Measurements from ENCODE around the gene RAD51B. TPM values are rescaled to one million over a fixed set of nuclear protein-coding genes. Genes with fewer than 3 reads are reported as not detected.
A peak's percentile ranks its signal among the peaks of the same experiment; 100 is the strongest.

RAD51B gene
- total RNA-seq, 1 donor from 2014 or later = 28.5 TPM

DNA sequence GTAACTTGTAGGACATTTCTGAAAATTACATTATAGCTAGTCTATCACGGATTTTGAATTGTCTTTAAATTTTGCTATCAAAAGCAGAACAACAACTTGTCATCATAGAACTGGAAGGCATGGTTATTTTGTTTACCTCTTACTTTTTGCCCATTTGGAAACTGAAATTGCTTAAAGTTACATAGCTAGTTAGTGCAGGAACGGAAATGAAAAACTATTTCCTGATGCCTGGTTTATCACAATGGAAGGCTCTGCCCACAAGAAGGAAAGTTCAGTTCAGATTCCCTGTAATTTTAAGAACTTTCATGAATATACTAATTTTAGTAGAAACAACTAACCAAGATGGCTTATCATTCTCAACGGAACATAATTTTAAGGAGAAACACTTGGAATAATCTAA, 427.7 kb downstream of the RAD51B start:
- Histone ChIP-seq H3K36me3 (no peaks in the 10 kb centered on the region), H3K27ac (peak overlapping the region; percentile 92), H3K4me3 (no peak overlapping the region), H3K4me1 (peaks cover 87% of the 10 kb centered on the region), H3K27me3 (no peaks in the 10 kb centered on the region), H3K9me3 (no peaks in the 10 kb centered on the region)
- no peak for DNase-seq (ENCODE audit: extremely low spot score in 2 of 2)
- intact Hi-C loops (cut with DNase I) = loop anchor here (2.0 to 5.0 kb wide), 4 partner anchors 145 to 570 kb away; no protein-coding TSS in a partner anchor
- TF ChIP-seq POLR2A (IDR thresholded peaks at IDR 0.05) = no peak
- no peak for TF ChIP-seq POLR2AphosphoS5 (IDR thresholded peaks at IDR 0.05; ENCODE audit: insufficient read depth in 1 of 2, low read depth in 1 of 2)
- TF ChIP-seq, protein P1, sequence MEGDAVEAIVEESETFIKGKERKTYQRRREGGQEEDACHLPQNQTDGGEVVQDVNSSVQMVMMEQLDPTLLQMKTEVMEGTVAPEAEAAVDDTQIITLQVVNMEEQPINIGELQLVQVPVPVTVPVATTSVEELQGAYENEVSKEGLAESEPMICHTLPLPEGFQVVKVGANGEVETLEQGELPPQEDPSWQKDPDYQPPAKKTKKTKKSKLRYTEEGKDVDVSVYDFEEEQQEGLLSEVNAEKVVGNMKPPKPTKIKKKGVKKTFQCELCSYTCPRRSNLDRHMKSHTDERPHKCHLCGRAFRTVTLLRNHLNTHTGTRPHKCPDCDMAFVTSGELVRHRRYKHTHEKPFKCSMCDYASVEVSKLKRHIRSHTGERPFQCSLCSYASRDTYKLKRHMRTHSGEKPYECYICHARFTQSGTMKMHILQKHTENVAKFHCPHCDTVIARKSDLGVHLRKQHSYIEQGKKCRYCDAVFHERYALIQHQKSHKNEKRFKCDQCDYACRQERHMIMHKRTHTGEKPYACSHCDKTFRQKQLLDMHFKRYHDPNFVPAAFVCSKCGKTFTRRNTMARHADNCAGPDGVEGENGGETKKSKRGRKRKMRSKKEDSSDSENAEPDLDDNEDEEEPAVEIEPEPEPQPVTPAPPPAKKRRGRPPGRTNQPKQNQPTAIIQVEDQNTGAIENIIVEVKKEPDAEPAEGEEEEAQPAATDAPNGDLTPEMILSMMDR (IDR thresholded peaks at IDR 0.05) = no peak

DNA sequence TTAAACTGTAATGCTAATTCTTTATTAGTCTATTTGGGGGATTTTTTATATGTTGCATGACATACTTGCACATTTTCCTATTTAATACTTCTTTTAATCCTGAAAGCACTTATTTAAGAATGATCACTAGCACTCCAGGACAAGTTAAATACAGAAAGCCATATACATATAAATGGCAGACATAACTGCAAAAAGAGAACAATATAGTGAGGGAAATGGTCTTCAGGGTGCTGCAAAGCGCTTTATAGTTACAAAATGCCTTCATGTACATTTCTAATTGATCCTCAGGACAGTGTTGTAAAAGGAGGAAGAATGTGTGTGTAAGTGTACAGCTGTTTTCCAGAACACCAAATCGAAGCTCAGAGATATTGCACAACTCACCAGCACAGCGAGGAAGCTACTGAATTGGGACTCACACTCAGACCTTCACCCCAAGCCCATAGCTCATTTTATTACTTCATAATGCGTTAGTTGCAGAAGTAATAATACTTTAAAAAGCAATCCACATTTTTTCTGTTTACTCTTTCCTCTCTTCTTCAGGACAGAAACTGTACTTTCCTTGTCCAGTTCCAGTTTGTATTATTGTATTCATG, 428.2 kb downstream of the RAD51B start:
- DNase-seq (ENCODE audit: extremely low spot score in 2 of 2) = no peak
- H3K4me3 ChIP-seq = no peak overlapping the region
- no peaks in the 10 kb centered on the region for H3K36me3 ChIP-seq
- H3K9me3 ChIP-seq = no peaks in the 10 kb centered on the region
- TF ChIP-seq POLR2A (IDR thresholded peaks at IDR 0.05) (no peak), POLR2AphosphoS5 (IDR thresholded peaks at IDR 0.05; ENCODE audit: insufficient read depth in 1 of 2, low read depth in 1 of 2) (no peak)
- H3K4me1 ChIP-seq = peaks cover 92% of the 10 kb centered on the region
- intact Hi-C loops (cut with DNase I) = loop anchor here (2.0 to 5.0 kb wide), 5 partner anchors 145 to 570 kb away; no protein-coding TSS in a partner anchor
- H3K27me3 ChIP-seq = no peaks in the 10 kb centered on the region
- H3K27ac ChIP-seq = peak overlapping the region; percentile 92

DNA sequence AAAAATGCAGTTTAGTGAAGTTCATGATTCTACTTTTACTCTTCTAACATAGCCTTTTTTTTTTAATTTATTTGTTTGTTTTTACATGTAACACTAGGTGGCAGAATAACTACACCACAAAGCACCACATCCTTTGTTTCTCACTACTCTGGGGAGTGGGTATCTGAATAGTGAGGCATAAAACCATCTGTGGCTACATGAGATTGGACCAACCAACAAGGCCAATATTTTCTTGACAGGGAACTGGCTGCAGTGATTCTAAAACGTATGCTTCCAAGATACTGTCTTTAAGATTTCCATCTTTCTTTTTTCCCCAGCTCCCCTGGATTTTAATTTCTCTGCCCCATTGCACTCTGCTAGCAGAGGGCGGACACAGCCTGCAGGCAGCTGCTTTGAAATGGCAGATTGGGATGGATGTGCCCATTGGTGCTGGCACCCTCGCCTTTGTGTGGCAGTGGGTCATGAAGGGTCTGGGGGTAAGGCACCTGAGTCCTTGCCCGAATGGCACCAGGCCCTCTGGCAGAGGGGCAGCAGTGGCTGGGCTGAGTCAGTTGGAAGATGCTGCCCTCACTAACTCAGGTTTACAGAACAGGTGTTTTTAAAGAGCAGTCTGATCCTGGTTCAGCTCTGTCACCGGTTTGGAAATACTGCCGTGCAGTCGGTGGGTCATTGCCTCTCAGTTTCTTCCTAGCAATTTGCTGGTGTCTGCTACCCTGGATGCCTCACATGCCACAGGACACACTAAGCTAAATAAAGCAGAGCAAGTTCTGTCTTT, 429.1 kb downstream of the RAD51B start:
- TF ChIP-seq, protein P1 (IDR thresholded peaks at IDR 0.05) = peak; percentile 11 to 66 (median 64)
- peak; percentile 53 to 59 for TF ChIP-seq POLR2AphosphoS5 (IDR thresholded peaks at IDR 0.05; ENCODE audit: insufficient read depth in 1 of 2, low read depth in 1 of 2)
- no peak for TF ChIP-seq POLR2A (IDR thresholded peaks at IDR 0.05)
- Histone ChIP-seq H3K4me1 (peaks cover 90% of the 10 kb centered on the region), H3K27ac (peak overlapping the region; percentile 92), H3K27me3 (no peaks in the 10 kb centered on the region), H3K9me3 (no peaks in the 10 kb centered on the region), H3K4me3 (no peak overlapping the region), H3K36me3 (no peaks in the 10 kb centered on the region)
- DNase-seq (ENCODE audit: extremely low spot score in 2 of 2) = no peak
- intact Hi-C loops (cut with DNase I) = loop anchor here (2.0 to 5.0 kb wide), 4 partner anchors 144 to 569 kb away; no protein-coding TSS in a partner anchor

DNA sequence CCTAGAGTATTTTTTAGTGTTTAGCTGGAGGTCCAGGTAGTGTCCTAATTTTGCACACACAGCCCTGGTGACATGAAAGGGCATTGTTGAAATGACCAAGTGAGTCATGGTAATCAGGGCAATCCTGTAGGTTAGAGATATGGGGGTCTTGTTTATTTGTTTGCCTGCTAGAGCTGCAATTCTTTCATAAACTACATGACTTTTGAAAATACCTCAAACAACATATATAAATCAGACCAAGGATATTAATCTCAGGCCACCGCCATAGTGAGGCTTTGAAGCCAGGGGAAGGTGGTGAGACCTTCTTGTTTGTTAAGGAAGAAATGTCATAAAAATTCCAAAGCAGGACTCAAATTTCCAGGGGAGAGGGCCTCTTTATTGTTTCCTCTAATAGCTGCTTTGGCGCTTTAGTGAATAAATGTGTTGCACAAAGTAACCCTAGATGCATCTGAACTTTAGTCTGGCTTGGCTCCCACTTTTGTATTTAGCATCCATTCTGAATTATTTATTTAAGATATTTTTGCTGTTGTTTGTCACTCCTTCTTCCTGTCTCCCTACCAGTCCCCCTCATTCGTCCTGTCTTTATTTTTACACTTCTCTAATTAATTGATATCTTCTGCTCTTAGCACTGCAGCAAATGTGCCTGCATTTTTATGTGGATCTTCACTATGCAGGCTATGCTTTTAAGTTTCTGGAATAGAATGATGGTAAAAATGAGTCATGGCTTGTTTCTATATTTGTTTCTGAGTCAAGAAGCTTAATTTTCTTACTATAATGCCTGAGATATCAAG, 430.3 kb downstream of the RAD51B start:
- no peak for DNase-seq (ENCODE audit: extremely low spot score in 2 of 2)
- Histone ChIP-seq H3K9me3 (no peaks in the 10 kb centered on the region), H3K27me3 (no peaks in the 10 kb centered on the region), H3K4me1 (peaks cover 79% of the 10 kb centered on the region), H3K27ac (peak overlapping the region; percentile 92), H3K4me3 (no peak overlapping the region), H3K36me3 (no peaks in the 10 kb centered on the region)
- peak in 1 of 2 donors; percentile 67 for TF ChIP-seq POLR2AphosphoS5 (IDR thresholded peaks at IDR 0.05; ENCODE audit: insufficient read depth in 1 of 2, low read depth in 1 of 2)
- no peak for TF ChIP-seq POLR2A (IDR thresholded peaks at IDR 0.05)
- intact Hi-C loops (cut with DNase I) = loop anchor here (2.0 to 5.0 kb wide), 4 partner anchors 142 to 567 kb away; no protein-coding TSS in a partner anchor

DNA sequence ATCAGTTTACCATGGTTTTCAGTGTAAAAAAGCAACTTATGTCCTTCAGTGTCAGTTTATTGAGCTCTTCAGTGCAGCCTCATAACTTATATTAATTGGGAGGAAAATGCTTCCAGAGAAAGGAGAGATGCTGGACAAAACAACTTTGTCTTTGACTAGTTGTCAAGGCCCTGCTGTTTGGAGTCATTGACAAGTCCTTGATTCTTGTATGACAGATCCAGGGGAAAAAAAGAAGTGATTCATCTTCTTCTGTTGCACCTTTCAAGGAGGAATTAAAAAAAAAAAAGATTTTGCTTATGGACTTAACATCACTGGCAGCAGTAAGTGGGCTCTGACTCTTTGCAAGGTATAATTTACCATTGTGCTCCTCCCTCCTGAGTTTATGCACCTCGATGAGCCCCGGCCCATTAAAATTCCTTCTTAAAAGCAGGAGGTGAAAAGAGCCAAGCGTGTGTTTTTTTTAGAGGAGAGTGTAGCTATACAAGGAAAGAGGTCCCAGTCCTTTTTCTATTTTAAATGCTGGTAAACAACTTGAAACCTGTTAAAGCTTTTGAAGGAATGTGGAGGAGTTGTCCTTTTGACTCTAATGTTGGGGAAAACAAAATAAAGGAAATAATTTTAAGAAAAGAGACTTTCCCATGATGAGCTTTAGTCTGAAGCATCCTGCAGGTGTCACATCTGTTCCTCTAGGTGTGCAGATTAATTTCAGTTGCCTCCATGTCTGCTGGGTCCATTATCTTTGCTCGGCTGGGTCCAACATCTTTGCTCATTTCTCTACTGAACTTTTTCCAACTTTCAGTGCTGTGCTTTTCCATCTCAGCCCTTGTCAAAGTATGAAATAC, 431.6 kb downstream of the RAD51B start:
- H3K27me3 ChIP-seq = no peaks in the 10 kb centered on the region
- H3K4me3 ChIP-seq = no peak overlapping the region
- DNase-seq (ENCODE audit: extremely low spot score in 2 of 2) = no peak
- no peak for TF ChIP-seq POLR2A (IDR thresholded peaks at IDR 0.05)
- no peak for TF ChIP-seq POLR2AphosphoS5 (IDR thresholded peaks at IDR 0.05; ENCODE audit: insufficient read depth in 1 of 2, low read depth in 1 of 2)
- TF ChIP-seq, protein P1 (IDR thresholded peaks at IDR 0.05) = no peak
- H3K4me1 ChIP-seq = peaks cover 76% of the 10 kb centered on the region
- H3K9me3 ChIP-seq = no peaks in the 10 kb centered on the region
- no peaks in the 10 kb centered on the region for H3K36me3 ChIP-seq
- intact Hi-C loops (cut with DNase I) = no loop called here
- peak overlapping the region; percentile 92 for H3K27ac ChIP-seq

Measured in vagina (tissue), 2 donors.